ENCODE results near the gene DNAJC15. TPM values are rescaled to one million over a fixed set of nuclear protein-coding genes. Genes with fewer than 3 reads are reported as not detected.

The DNAJC15 gene
- total and polyA plus RNA-seq, 2 experiments from 2014 or later: 25.9 to 70.5 TPM

DNA sequence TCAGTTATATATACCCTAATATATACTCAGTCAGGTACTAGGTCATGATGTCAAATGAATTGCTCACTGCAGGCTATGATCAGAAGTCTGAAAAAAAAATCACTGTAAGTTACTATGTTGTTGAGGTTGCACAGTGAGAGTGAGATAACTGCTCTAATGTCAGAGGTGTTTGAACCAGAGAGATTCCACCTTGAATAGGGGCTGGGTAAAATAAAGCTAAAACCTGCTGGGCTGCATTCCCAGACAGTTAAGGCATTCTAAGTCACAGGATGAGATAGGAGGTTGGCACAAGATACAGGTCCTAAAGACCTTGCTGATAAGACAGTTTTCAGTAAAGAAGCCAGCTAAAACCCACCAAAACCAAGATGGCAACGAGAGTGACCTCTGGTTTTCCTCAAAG lies 41.5 kb upstream of the DNAJC15 start:
- Histone ChIP-seq H3F3A (ENCODE audit: insufficient read depth) (peaks cover 11% of the 10 kb centered on the region), H3K9me2 (ENCODE audit: insufficient read depth) (no peaks in the 10 kb centered on the region), H3K4me2 (ENCODE audit: unreplicated experiment) (peak overlapping the region; percentile 26), H3K36me3 (ENCODE audit: low read depth) (no peaks in the 10 kb centered on the region), H3K27me3 (replicated peaks; ENCODE audit: insufficient read depth) (no peaks in the 10 kb centered on the region), H3K4me1 (ENCODE audit: insufficient read depth) (peaks cover 25% of the 10 kb centered on the region), H3K9me3 (ENCODE audit: low read depth) (no peaks in the 10 kb centered on the region), H3K79me2 (ENCODE audit: insufficient read depth) (no peaks in the 10 kb centered on the region), H3K4me3 (no peak overlapping the region; the same call in 1 of the 2 replicates), H4K20me1 (ENCODE audit: insufficient read depth) (no peaks in the 10 kb centered on the region), H3K9ac (no peak overlapping the region), H2AFZ (no peak overlapping the region), H3K27ac (no peak overlapping the region)
- WGBS, 2 experiments (ENCODE audit: low coverage in 1 of 2, low lambda C conversion rate in 2 of 2, missing lambda C conversion rate in 2 of 2): 93 to 96% methylated on average over 1 of the region's 1 CpG
- in situ Hi-C loops (cut with MboI): no loop called here
- no peak for DNase-seq
- TF ChIP-seq EZH2phosphoT487 (IDR thresholded peaks at IDR 0.05; ENCODE audit: insufficient read depth, low read depth): no peak
- no peak for TF ChIP-seq EZH2 (IDR thresholded peaks at IDR 0.05; ENCODE audit: insufficient read depth, poor library complexity, severe bottlenecking)

GRCh38 chr13:42984026-42984425 lies 39.4 kb upstream of the DNAJC15 start:
- H4K20me1 ChIP-seq (ENCODE audit: insufficient read depth): no peaks in the 10 kb centered on the region
- no peak overlapping the region for H3K9ac ChIP-seq
- peaks cover 11% of the 10 kb centered on the region for H3F3A ChIP-seq (ENCODE audit: insufficient read depth)

DNA sequence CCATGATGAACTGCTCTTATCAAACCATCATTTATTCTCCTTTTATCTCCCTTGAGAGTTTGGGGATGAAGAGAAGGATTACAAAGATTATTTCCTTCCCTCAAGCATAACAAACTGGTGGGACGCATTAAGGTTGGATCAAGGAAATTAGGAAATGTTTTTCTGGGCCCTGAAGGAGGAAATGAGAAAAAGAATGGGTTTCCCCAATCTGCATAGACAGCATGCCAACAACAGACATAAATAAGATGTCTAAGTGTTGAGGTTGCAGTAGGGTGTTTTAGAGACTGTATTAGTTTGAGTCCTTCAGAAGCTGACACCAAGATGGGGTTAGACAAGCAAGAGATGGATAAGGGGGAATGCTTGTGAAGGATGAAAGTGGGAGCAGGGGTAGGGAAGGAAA lies 38.7 kb upstream of the DNAJC15 start:
- no peaks in the 10 kb centered on the region for H4K20me1 ChIP-seq (ENCODE audit: insufficient read depth)
- TF ChIP-seq EZH2 (IDR thresholded peaks at IDR 0.05; ENCODE audit: insufficient read depth, poor library complexity, severe bottlenecking) (no peak), EZH2phosphoT487 (IDR thresholded peaks at IDR 0.05; ENCODE audit: insufficient read depth, low read depth) (no peak)
- no peak overlapping the region for H3K9ac ChIP-seq
- H3K27ac ChIP-seq: no peak overlapping the region
- no peaks in the 10 kb centered on the region for H3K9me3 ChIP-seq (ENCODE audit: low read depth)
- H3K4me1 ChIP-seq (ENCODE audit: insufficient read depth): peaks cover 25% of the 10 kb centered on the region
- H3K9me2 ChIP-seq (ENCODE audit: insufficient read depth): no peaks in the 10 kb centered on the region
- in situ Hi-C loops (cut with MboI): no loop called here
- no peak for DNase-seq
- H3K79me2 ChIP-seq (ENCODE audit: insufficient read depth): no peaks in the 10 kb centered on the region
- H3K4me3 ChIP-seq: no peak overlapping the region
- H3K4me2 ChIP-seq (ENCODE audit: unreplicated experiment): no peak overlapping the region
- H3K27me3 ChIP-seq (replicated peaks; ENCODE audit: insufficient read depth): no peaks in the 10 kb centered on the region
- H2AFZ ChIP-seq: no peak overlapping the region
- peaks cover 11% of the 10 kb centered on the region for H3F3A ChIP-seq (ENCODE audit: insufficient read depth)
- WGBS, 2 experiments (ENCODE audit: low coverage in 1 of 2, low lambda C conversion rate in 2 of 2, missing lambda C conversion rate in 2 of 2): 96 to 97% methylated on average over 1 of the region's 1 CpG
- H3K36me3 ChIP-seq (ENCODE audit: low read depth): no peaks in the 10 kb centered on the region

More at GRCh38 chr13:42984026-42984425, 39.4 kb upstream of the DNAJC15 start:
- Histone ChIP-seq H3K36me3 (ENCODE audit: low read depth) (no peaks in the 10 kb centered on the region), H3K27ac (no peak overlapping the region), H3K27me3 (replicated peaks; ENCODE audit: insufficient read depth) (no peaks in the 10 kb centered on the region), H3K4me1 (ENCODE audit: insufficient read depth) (peaks cover 25% of the 10 kb centered on the region), H3K79me2 (ENCODE audit: insufficient read depth) (no peaks in the 10 kb centered on the region), H3K9me2 (ENCODE audit: insufficient read depth) (no peaks in the 10 kb centered on the region), H3K9me3 (ENCODE audit: low read depth) (no peaks in the 10 kb centered on the region), H3K4me2 (ENCODE audit: unreplicated experiment) (no peak overlapping the region), H3K4me3 (no peak overlapping the region), H2AFZ (no peak overlapping the region)
- in situ Hi-C loops (cut with MboI): no loop called here
- TF ChIP-seq EZH2 (IDR thresholded peaks at IDR 0.05; ENCODE audit: insufficient read depth, poor library complexity, severe bottlenecking) (no peak), EZH2phosphoT487 (IDR thresholded peaks at IDR 0.05; ENCODE audit: insufficient read depth, low read depth) (no peak)
- no peak for DNase-seq

DNA sequence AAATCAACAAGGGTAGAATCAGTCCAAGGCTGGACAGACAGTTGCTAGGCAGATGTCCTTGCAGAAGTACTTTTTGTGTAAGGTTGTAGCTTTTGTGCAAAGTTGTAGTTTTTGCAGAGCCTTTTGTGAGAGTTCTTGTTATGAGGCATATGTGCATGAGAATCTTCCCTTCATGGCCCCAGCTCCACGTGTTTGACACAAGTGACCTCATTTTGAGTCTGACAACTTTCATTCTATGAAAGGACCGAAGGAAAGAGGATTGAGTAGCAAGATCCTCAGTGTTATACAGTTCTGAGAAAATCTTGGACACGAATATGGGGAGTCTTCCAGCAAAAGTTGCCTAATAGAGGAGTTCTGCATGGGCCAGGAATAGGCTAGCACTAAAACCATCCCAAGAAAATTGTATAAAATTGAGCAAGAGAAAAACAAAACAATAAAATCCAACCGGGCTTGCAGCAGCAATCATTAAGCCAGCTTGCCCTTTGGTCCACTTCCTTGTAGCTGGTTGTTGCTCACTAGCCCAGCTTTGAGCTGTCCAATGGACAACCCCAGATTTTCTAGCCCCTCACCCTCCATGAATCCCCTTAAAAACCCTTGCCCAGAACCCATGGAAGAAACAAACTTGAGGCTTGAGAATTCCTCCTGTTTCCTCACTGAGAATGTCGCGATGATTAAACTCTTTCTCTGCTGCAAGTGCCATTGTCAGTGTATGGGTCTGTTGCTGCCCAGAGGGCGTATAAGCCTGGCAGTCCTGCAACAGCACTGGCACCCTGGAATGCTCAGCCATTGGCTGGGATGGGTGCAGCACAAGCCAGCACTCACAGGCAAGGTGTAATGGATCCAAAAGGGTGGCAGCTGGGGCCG lies 37.8 kb upstream of the DNAJC15 start:
- H4K20me1 ChIP-seq (ENCODE audit: insufficient read depth): no peaks in the 10 kb centered on the region
- no peak overlapping the region; the same call in 1 of the 2 replicates for H2AFZ ChIP-seq
- no peaks in the 10 kb centered on the region for H3K79me2 ChIP-seq (ENCODE audit: insufficient read depth)
- H3K9ac ChIP-seq: no peak overlapping the region
- TF ChIP-seq EZH2phosphoT487 (IDR thresholded peaks at IDR 0.05; ENCODE audit: insufficient read depth, low read depth): no peak
- TF ChIP-seq EZH2 (IDR thresholded peaks at IDR 0.05; ENCODE audit: insufficient read depth, poor library complexity, severe bottlenecking): no peak
- H3K36me3 ChIP-seq (ENCODE audit: low read depth): no peaks in the 10 kb centered on the region
- H3K4me3 ChIP-seq: no peak overlapping the region
- H3K4me2 ChIP-seq (ENCODE audit: unreplicated experiment): no peak overlapping the region
- H3K4me1 ChIP-seq (ENCODE audit: insufficient read depth): peaks cover 25% of the 10 kb centered on the region
- WGBS, 2 experiments (ENCODE audit: low coverage in 1 of 2, low lambda C conversion rate in 2 of 2, missing lambda C conversion rate in 2 of 2): 29 to 30% methylated on average over 8 of the region's 8 CpGs
- peak overlapping the region; percentile 12; the same call in 1 of the 2 replicates for H3K27ac ChIP-seq
- H3K9me3 ChIP-seq (ENCODE audit: low read depth): no peaks in the 10 kb centered on the region
- H3F3A ChIP-seq (ENCODE audit: insufficient read depth): peaks cover 11% of the 10 kb centered on the region
- H3K9me2 ChIP-seq (ENCODE audit: insufficient read depth): no peaks in the 10 kb centered on the region
- in situ Hi-C loops (cut with MboI): no loop called here
- peak; percentile 43 for DNase-seq
- H3K27me3 ChIP-seq (replicated peaks; ENCODE audit: insufficient read depth): no peaks in the 10 kb centered on the region

Measured in GM23248 (cell line).